Measurements from ENCODE around the gene LLCFC1.

The LLCFC1 gene

GRCh38 chr7:142939226-142939910 lies at the start of gene LLCFC1:
TSS of gene LLCFC1 (plus strand) at chr7:142939484. CDS start at chr7:142939622, 138 bp downstream.
- no peak for DNase-seq

GRCh38 chr7:142889816-142890215 lies 49.5 kb upstream of the LLCFC1 start:
- no peak for DNase-seq

GRCh38 chr7:142890874-142891485 lies 48.3 kb upstream of the LLCFC1 start:
- no peak for DNase-seq

- DNase-seq, result no peak
Observed at GRCh38 chr7:142891490-142892082, 47.7 kb upstream of the LLCFC1 start.

- no peak for DNase-seq
Observed at GRCh38 chr7:142892951-142893350, 46.3 kb upstream of the LLCFC1 start.

DNA sequence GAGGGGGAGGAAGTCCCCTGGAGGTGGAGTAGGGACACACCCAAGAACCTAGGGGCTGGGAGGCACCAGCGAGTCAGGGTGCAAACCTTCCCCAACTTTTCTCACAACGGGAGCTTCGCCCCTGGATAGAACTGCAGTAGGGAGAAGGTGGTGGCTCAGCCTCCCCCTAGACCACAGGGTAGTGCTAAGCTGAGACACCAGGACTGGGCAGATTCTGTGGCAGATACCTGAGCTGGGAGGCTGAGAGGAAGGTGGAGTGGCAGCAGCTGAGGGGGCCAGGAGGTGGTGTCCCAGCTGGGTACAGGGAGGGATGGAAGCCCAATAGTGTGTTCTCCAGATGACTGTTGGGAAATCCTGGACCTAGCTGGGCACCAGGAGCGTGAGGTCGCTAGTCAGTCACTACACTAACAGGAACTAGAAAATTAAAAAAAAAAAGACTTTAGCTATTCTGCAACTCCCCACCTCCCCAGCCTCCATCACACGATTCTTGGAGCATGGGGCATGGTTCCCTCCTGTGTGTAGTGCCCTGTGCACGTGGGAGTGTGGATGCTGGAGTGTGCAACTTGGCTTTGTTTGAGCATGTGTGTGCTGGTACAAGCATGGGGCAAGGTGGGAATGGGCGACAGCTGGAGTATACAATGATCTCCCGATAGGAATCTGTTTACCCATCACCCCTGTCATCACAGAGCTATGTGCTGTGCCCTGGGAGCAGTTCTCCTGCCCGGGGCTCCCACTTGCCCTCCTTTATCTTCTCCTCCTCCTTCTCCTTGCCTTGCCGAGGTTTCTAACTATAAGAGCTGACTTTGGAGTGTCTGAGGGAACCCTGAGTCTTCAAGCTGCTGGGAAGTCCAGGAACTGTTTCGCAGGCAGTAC lies 44.9 kb upstream of the LLCFC1 start:
- DNase-seq, result no peak

GRCh38 chr7:142894985-142895593 lies 44.2 kb upstream of the LLCFC1 start:
- no peak for DNase-seq

GRCh38 chr7:142896151-142896550 lies 43.1 kb upstream of the LLCFC1 start:
- DNase-seq, result no peak

GRCh38 chr7:142896741-142897379 lies 42.4 kb upstream of the LLCFC1 start:
- DNase-seq, result no peak

DNA sequence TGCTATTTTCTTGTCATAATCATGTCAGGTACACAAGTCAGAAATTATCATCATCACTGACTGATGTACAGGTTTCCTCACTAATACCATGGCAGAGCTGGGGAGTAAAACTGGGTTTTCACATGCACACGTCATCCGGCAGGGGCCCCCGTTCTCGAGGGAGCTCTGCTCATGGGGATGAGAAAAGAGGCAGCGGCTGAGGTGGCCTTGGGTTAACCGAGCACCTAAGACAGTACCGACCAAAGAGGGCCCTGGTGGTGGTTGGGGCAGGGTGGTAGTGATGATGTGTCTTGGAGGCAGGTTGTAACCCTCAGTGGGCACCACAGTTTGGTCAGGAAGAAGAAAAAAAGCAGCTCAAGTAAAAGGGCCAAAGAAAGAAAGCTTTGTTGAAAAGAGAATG lies 41.6 kb upstream of the LLCFC1 start:
- no peak for DNase-seq

DNA sequence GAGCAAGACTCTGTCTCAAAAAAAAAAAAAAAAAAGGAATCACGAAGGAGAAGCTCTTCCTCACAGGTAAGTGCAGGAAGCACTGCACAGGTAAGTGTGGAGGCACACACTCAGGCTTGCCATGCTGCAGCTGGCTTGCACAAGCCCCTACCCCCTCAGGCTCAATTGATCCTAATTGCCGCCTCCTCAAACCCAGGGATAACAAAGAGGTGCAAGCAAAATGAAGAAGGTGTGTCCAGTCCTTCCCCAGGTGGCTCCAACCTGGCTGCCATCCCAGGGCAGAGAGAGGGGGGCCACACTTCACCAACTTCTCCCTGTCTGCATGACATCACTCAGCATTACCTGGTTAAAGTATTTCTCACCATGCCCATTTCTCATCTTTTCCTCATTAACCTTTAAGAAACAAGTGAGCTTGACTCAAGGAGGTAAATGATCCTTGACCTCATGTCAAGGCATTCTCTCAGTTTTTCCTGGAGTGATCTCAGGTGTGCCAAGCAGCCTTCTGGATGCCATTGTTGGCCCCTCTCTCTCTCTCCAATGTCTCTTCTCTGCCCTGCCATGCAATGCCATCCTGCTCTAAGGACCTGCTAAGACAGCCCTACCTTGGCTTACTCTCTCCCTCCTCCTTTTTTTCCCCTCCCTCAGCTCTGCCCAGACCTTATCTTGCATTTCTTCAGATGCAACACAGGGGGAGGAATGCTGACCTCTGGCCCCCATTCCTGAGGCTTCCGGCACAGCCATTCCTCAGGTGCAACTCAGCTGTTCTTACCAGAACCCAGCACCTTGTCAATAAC lies 40.7 kb upstream of the LLCFC1 start:
- DNase-seq, result no peak

- no peak for DNase-seq
Observed at GRCh38 chr7:142899661-142900060, 39.6 kb upstream of the LLCFC1 start.

DNA sequence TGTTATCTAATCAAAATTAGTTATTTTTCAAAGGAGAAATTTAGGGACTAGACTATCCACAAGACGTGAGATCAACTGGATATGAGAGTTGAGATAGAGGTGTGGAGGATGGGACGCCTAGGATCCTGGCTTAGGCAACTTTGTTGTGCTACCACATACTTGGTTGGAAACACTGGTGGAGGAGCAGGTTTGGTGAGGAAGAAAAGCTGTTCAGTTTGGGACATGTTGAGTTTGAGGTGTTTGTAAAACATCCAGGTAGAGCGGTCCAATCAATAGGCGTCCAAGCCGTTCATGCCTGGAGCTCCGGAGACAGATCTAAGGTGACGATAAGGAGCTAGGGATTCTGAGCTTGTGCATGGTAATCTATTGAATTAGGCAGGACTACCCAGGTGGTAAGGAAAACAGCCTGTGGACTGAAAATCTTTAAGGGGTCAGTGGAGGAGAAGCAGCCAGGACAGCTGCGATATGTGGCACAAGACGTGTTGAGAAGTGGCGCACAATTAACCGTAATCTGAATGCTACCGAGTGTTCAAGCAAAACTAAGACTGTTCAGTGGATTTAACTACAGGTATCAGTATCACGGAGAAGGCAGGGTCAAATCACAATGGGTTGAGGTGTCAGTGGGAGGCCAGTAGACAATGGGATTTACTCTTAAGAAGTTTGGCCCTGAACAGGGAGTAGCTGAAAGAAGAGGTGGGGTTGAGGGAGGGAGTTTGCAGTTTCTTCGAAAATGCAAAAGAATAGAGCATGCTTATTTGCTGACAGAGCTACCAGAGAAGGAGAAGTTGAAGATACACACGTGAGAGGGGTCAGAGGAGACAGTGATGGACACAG lies 37.6 kb upstream of the LLCFC1 start:
- no peak for DNase-seq

- DNase-seq, result no peak
Observed at GRCh38 chr7:142904128-142904527, 35.2 kb upstream of the LLCFC1 start.

GRCh38 chr7:142905759-142906158 lies 33.5 kb upstream of the LLCFC1 start:
- DNase-seq, result no peak

GRCh38 chr7:142906643-142907042 lies 32.6 kb upstream of the LLCFC1 start:
- no peak for DNase-seq

- no peak for DNase-seq
Observed at GRCh38 chr7:142908290-142908689, 31.0 kb upstream of the LLCFC1 start.

DNA sequence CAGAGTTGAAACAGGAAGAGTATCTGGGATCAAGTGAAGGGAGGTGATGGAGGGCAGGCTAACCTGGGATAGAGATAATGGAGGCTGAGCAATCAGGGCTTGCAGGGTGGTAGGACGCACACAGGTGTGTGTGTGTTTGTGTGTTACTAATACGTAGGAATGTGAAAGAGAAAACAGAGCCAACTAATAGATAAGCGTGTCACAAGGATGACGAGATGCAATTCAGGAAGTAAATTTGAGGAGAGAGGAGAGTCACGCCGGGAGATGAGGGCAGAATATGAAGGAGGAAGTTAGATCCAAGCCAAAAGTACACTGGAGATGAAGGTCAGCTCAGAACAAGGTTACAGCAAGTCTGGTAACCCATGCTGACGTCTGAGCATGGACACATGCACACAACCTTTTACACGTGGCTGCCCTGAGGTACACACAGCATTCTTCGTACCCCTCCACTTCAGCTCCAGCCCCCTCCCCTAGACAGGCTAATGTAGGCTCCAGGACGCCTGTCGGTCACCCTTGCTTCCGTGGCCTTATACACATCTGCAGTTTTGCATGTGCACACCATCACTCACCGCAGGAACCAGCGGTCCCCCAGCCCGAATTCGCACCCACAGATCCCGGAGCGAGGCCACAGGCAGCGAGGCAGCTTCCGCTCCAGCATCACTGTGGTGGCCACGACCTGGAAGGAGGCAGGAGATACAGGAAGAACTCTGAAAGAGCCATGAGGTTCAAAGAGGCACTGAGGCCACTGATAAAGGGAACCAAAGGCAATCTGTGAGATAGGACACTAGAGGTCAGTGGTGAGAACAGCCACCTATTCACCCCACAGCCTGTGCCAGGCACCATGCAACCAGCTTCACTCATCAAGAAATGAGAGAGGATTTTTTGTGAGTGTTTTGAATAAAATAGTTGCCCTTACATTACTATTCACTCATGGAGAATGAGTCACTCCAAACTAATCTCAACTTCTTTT lies 30.1 kb upstream of the LLCFC1 start:
- DNase-seq, result no peak

- DNase-seq, result no peak
Observed at GRCh38 chr7:142910031-142910433, 29.3 kb upstream of the LLCFC1 start.

All from NCI-H446 (cell line).